Cardiac fibroblast (primary cell): ENCODE data around the gene SFN.

Experiments
- DNase-seq, 2 donors: peaks; one replicate each; pipeline versions ENCODE4 v3.0.0 to v3.0.0-alpha.2; 2010; ENCODE audit warnings: low read depth in 2 of 2
- H3K4me3 ChIP-seq, 2 donors: replicated peaks in 1 of 2; 1 replicate in 1 of 2; 2 replicates in 1 of 2; pipeline ENCODE4 v1.5.1; 2011; ENCODE audit warnings: low read depth in 2 of 2, low read length in 2 of 2, mild to moderate bottlenecking in 2 of 2, moderate library complexity in 1 of 2
- CTCF ChIP-seq: IDR thresholded peaks from one replicate; pipeline ENCODE4 v1.5.1; 2011; ENCODE audit warnings: low read depth, mild to moderate bottlenecking, low read length, inconsistent platforms

SFN gene

GRCh38 chr1:26887125-26887524 lies 24.2 kb downstream of the SFN start:
- peak; percentile 52 for TF ChIP-seq CTCF
- DNase-seq, result peak; percentile 62 to 68
- H3K4me3 ChIP-seq, result no peak overlapping the region

- no peak for DNase-seq
- TF ChIP-seq CTCF, result no peak
- H3K4me3 ChIP-seq, result no peak overlapping the region
These were observed 25.3 kb downstream of the SFN start for GRCh38 chr1:26888231-26888630.

GRCh38 chr1:26889551-26890466 lies 26.9 kb downstream of the SFN start, which contains the start of gene GPN2:
Gene GPN2, minus strand, starts transcription at chr1:26890283. Its CDS starts 187 bp downstream, at chr1:26890096.
- TF ChIP-seq CTCF, result no peak
- peak within 1 kb of the TSS; percentile 98 to 99 for H3K4me3 ChIP-seq
- peak; percentile 74 to 79 for DNase-seq

GRCh38 chr1:26890467-26890796 lies 27.5 kb downstream of the SFN start:
- no peak for TF ChIP-seq CTCF
- no peak for DNase-seq
- peak overlapping the region; percentile 98 to 99 for H3K4me3 ChIP-seq

GRCh38 chr1:26894263-26894662 lies 31.3 kb downstream of the SFN start:
- no peak for TF ChIP-seq CTCF
- no peak overlapping the region for H3K4me3 ChIP-seq
- DNase-seq, result no peak

- no peak for TF ChIP-seq CTCF
- H3K4me3 ChIP-seq, result no peak overlapping the region
- no peak for DNase-seq
These were observed 34.4 kb downstream of the SFN start for GRCh38 chr1:26897351-26897750.
